ENCODE data around the gene FBXW11.
"Not testable (repeated sequence)": the region's sequence is repeated elsewhere in the genome, so short reads cannot be mapped to it uniquely, and the experiment has no call there.

Gene FBXW11

GRCh38 chr5:171915700-171916099, 90.7 kb downstream of the FBXW11 start:
- DNase-seq (ENCODE audit: low read depth in 2 of 3, low spot score in 1 of 3): not testable (repeated sequence)

DNA sequence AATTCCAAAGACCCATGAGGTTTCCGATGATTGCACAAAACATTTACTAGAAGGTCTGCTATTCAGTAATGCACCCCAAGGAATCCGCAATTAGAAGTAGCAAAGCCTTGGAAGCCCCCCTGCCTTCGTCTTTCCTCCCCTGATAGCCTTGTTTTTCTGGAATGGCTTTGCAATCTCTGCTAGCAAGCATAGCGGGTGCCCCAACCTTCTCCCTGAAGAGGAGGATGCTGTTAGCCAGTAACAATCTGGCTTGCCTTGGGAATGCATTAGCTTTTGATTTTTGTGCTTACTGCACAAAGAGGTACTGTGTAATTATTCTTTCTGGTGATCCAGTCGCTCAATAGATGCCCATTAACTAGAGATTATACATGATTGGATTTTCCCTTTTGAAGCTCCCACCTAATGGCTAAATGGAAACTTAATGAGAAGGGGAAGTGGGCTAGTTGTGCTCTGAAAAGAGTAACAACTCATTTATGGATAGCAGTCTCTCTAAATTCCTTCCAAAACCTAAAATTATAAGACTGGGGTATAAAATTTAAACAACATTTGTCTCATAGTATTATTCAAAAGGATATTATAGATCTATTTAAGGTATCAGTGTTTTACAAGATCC, 91.6 kb downstream of the FBXW11 start:
- no peak for DNase-seq (ENCODE audit: low read depth in 2 of 3, low spot score in 1 of 3)

DNA sequence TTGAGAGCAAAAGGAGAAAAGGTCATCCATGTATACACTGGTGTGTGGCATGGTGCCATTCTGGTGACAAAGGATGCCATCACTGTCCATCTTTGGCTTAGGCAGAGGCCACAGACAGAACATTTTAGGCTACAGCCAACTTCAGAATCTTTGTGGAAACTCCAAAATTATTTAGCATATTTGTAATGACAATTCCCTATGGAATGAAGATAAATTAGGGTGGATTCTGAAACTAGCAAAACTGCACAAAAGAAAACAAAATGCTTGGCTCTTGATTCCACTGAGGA, 92.5 kb downstream of the FBXW11 start:
- DNase-seq (ENCODE audit: low read depth in 2 of 3, low spot score in 1 of 3): no peak

- DNase-seq (ENCODE audit: low read depth in 2 of 3, low spot score in 1 of 3): no peak
Measured at GRCh38 chr5:171911152-171911551, 95.3 kb downstream of the FBXW11 start.

DNA sequence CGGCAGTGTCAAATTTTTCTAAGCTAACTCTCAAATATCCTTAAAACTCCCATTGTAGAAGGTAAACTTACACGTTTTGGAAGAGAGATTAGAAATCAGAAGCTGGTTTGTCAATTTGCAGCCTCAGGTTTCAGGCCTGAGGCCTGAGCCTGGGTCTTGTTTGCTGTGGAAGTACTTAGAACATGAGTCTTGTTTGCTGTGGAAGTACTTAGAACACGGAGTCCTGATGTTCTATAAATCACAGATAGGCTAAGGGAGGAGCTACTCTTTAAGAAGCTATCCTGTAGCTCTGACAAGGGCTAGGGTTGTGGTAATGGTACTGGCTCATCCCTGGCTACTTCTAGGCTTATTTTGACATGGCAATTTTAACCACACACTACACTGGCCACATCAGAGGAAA, 97.8 kb downstream of the FBXW11 start:
- DNase-seq (ENCODE audit: low read depth in 2 of 3, low spot score in 1 of 3): no peak

DNA sequence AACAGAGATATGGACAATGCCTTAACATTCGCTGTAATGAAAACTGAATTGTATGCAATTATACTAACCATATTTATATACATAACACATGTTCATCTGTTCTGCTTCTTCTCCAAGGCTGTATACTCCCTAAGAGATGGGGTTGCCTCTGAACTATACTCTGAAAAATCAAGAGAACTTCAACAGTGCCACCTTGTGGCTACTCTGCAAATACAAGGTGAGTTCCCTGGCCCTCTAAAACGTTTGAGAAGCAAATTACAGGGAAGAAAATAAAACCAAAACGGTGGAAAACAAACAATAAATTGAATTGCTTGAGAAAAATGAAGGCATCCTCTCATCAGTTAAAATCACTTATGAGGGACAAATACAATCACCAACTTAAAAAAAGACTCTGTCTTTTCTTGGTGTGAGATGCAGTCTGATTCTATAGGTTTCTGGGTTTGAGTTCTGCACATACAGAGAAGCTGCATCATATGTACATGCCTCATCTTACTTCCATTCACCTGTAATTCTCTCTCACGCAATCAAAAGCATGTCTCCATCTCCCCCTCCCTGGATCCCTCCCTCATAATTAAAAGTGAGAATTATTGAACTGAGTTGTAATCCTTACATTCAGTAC, 98.6 kb downstream of the FBXW11 start:
- DNase-seq (ENCODE audit: low read depth in 2 of 3, low spot score in 1 of 3): peak in 2 of 3 donors; percentile 23 to 55

GRCh38 chr5:171906703-171907590, 99.5 kb downstream of the FBXW11 start:
- no peak for DNase-seq (ENCODE audit: low read depth in 2 of 3, low spot score in 1 of 3)

GRCh38 chr5:171906066-171906570, 100.3 kb downstream of the FBXW11 start:
- no peak for DNase-seq (ENCODE audit: low read depth in 2 of 3, low spot score in 1 of 3)

GRCh38 chr5:171904886-171905285, 101.6 kb downstream of the FBXW11 start:
- DNase-seq (ENCODE audit: low read depth in 2 of 3, low spot score in 1 of 3): no peak

DNA sequence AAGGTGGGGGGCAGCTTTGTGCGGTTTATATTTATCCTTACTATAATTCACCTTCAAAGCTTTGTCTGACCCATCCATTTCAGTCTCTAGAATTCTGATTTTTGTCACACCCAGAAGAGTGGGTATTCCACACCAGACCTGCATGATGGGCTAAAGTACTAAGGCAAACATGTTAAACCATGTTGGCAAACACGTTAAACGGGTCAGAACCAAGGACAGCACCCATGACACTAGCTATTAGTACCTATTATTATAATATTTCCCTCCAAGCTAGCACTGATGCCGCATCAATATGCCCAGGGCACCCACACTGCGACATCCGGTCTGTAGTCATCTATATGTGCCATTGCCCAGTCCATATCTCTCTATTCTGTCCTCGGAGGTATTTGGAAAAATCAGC, 104.7 kb downstream of the FBXW11 start:
- no peak for DNase-seq (ENCODE audit: low read depth in 2 of 3, low spot score in 1 of 3)

DNA sequence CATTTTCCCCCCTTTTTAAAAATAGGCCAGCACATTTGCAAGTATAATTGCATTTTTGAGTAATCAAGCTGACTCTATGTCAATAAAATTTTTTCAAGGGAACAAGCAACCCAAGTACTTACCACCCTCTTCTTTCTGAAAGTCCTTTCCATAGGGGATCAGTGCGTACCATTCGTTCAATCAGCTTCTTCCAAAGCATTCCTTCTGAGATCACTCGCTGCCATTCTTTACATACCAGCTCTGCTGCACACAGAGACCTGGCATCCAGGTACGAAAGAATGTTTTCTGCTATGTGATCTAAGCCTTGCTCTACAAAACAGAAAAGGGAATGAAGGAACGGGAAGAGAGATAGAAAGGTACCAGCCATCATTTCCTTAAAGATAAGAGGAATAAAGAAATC, 106.6 kb downstream of the FBXW11 start:
- DNase-seq (ENCODE audit: low read depth in 2 of 3, low spot score in 1 of 3): no peak

DNA sequence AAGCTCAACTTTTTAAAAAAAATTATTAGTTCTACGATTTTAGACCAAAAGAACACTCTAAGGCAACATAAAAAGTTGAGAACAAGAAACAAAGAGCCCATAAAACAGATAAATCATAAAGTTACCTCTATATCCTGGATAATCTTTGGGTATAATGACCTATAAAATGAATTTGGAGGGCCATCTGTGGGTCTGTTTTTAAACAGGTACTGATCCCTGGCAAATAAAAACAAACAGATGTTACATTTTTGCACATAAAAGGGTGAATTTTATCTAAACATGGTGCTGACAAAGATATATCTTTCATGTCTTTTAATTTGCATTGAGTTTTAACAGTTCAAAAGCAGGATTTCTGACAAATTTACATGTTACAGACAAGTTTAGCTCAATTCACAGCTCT, 107.6 kb downstream of the FBXW11 start:
- DNase-seq (ENCODE audit: low read depth in 2 of 3, low spot score in 1 of 3): no peak

DNA sequence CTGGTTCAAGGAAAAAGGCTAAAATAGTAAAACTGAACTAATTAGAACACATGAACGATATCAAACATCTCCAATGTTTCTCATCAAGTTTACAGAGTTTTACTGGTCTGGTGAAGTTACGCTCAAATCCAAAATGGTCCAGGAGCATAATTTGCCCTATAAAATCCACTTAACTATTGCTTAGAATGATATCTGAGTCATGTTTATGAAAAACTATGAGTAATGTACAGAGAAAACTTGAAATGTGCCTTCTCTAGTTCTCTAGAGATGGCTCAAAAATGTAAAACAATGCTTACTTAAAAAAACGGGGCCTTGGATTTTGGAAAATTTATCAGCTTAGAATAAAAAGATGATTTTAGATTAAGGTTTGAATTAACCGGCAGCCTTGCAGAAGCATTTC, 108.1 kb downstream of the FBXW11 start:
- no peak for DNase-seq (ENCODE audit: low read depth in 2 of 3, low spot score in 1 of 3)

- no peak for DNase-seq (ENCODE audit: low read depth in 2 of 3, low spot score in 1 of 3)
Measured at GRCh38 chr5:171897231-171897630, 109.2 kb downstream of the FBXW11 start.

DNA sequence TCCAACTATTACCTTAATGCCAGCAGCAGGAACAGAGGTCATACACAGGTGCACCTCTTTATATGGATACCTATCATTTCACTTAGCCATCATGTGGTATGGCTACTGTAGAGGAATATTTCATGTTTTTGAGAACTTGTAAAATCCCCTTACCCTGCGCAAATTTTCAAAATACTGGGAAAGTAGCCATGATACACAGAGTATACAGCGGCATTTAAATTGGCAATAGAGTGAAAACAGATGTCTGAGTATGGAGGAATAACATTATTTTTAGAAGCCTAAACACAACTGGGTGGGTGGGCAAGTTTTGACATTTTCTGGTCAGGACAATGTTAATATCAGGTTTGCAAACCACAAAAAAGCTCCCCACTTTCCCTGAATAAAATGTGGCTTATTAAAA, 111.4 kb downstream of the FBXW11 start:
- no peak for DNase-seq (ENCODE audit: low read depth in 2 of 3, low spot score in 1 of 3)

DNA sequence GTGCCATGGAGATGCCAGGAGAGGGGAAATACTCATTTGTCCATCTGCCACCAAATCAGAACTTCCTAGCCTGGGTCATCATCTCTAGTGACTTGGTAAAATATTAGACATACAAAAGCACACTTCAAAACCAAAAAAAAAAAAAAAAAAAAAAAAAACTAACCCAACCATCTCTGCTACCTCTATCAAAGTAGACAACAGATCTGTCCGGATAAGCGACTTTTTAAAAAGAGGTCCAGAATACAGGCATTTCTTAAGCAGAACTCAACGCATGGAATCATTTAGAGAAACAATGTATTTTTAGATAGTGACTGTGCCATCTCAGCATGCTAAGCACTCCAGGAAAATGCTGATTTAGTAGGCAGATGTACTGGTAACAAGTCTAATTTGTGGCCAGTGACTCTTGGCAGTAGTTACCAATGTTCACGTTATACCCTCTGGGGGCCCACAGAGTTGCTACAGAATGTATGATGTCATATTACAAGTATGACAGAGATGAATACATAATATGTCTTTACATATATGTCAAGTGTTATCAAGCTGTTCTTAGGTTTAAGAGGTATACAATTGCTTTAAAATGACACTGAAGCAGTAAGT, 113.0 kb downstream of the FBXW11 start:
- no peak for DNase-seq (ENCODE audit: low read depth in 2 of 3, low spot score in 1 of 3)

DNA sequence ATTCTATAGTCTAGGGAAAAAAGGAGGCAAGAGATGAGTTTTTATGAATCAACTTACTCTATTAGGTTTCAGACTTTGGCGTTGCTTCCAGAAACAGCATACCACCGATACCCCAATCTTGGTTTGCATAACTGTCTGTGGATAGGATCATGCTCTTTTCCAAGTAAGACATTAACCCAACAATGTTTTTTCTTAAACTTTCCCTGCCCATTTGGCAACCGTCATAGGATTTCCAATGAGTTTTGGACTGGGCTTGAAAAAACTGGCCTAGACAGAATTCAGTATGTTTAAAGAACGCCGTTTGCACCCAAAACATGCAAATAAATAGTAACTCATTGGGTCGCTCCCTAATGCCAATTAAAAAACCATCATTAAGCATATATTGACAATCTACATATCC, 114.8 kb downstream of the FBXW11 start:
- no peak for DNase-seq (ENCODE audit: low read depth in 2 of 3, low spot score in 1 of 3)

GRCh38 chr5:171891150-171891549, 115.3 kb downstream of the FBXW11 start:
- no peak for DNase-seq (ENCODE audit: low read depth in 2 of 3, low spot score in 1 of 3)

DNA sequence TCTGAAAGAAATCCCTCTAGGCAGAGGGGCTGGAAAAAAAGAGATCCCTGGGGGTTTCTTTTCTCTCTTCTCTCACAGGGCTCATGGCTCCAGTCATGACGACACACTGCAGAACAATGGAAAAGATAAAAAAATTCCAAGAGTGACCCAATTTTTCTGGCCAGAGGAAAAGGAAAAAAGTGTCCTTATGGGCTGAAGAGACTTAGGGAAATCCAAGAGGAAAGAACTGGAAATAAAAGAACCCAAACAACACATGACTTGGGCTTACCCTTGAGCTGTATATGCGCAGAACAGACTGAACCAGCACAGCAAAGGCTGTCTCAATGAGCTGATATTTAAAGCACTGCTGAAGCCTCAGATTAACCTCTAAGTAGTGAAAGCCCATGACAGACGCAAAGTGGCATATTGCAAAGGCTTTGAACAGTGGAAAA, 118.4 kb downstream of the FBXW11 start:
- no peak for DNase-seq (ENCODE audit: low read depth in 2 of 3, low spot score in 1 of 3)

DNA sequence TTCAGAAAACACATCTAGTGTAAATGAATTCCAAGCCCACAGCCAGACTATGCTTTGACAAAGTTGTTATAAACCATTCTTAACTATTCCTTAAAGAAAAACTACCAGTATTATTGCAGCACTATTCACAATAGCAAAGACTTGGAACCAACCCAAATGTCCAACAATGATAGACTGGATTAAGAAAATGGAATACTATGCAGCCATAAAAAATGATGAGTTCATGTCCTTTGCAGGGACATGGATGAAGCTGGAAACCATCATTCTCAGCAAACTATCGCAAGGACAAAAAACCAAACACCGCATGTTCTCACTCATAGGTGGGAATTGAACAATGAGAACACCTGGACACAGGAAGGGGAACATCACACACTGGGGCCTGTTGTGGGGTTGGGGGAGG, 120.4 kb downstream of the FBXW11 start:
- DNase-seq (ENCODE audit: low read depth in 2 of 3, low spot score in 1 of 3): not testable (repeated sequence)

- peak in 1 of 3 donors; percentile 15 for DNase-seq (ENCODE audit: low read depth in 2 of 3, low spot score in 1 of 3)
Measured at GRCh38 chr5:171882118-171882517, 124.3 kb downstream of the FBXW11 start.

DNA sequence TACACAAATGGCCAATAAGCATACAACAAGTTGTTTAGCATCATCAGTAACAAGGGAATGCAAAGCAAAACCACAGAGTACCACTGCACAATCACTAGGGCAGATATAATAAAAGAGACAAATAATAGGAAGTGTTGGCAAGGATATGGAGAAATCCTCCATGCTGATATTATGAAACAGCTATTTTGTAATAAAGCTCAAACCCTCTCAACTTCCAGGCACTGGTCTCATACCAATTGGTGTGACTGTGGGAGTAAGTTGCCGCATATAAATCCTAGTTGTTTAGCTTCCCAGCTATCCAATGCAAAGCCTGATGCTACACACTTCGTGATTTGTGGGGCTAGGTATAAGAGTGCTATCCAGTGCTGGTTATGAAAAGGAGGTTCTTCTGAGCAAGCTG, 132.2 kb downstream of the FBXW11 start:
- no peak for DNase-seq (ENCODE audit: low read depth in 2 of 3, low spot score in 1 of 3)
